Stimulated activated CD8-positive, alpha-beta memory T cell treated with anti-CD3 and anti-CD28 coated beads, Interleukin-7, amount 100 ng/mL, for 4 hours (primary cell): Measurements from ENCODE around the gene TCF12.
"Not testable (repeated sequence)": the region's sequence is repeated elsewhere in the genome, so short reads cannot be mapped to it uniquely, and the experiment has no call there.

Experiments used
- DNase-seq, 2 donors: peaks; one replicate each; pipeline ENCODE4 v3.0.0-alpha.2; 2020; ENCODE audit warnings: low read depth in 2 of 2

The TCF12 gene

GRCh38 chr15:56978898-56979662 is 60.6 kb downstream of the TCF12 start:
- DNase-seq, result no peak

- no peak for DNase-seq
Measured at GRCh38 chr15:56980473-56980872, 62.0 kb downstream of the TCF12 start.

GRCh38 chr15:56981160-56981559 is 62.7 kb downstream of the TCF12 start:
- no peak for DNase-seq

- no peak for DNase-seq
Measured at GRCh38 chr15:56982987-56983386, 64.5 kb downstream of the TCF12 start.

GRCh38 chr15:56984681-56985481 is 66.4 kb downstream of the TCF12 start:
- DNase-seq, result no peak

GRCh38 chr15:56985856-56986255 is 67.4 kb downstream of the TCF12 start:
- no peak for DNase-seq

- DNase-seq, result no peak
Measured at GRCh38 chr15:56987286-56987685, 68.8 kb downstream of the TCF12 start.

- no peak for DNase-seq
Measured at GRCh38 chr15:56988219-56988618, 69.8 kb downstream of the TCF12 start.

- no peak for DNase-seq
Measured at GRCh38 chr15:56989411-56989924, 71.0 kb downstream of the TCF12 start.

GRCh38 chr15:56991017-56991416 is 72.6 kb downstream of the TCF12 start:
- no peak for DNase-seq

- DNase-seq, result no peak
Measured at GRCh38 chr15:56992725-56993124, 74.3 kb downstream of the TCF12 start.

- no peak for DNase-seq
Measured at GRCh38 chr15:56994280-56994679, 75.8 kb downstream of the TCF12 start.

GRCh38 chr15:56996093-56996492 is 77.6 kb downstream of the TCF12 start:
- DNase-seq, result no peak

- DNase-seq, result no peak
Measured at GRCh38 chr15:56996746-56997470, 78.5 kb downstream of the TCF12 start.

- no peak for DNase-seq
Measured at GRCh38 chr15:57003418-57003817, 85.0 kb downstream of the TCF12 start.

- DNase-seq, result no peak
Measured at GRCh38 chr15:57005244-57005643, 86.8 kb downstream of the TCF12 start.

- not testable (repeated sequence) for DNase-seq
Measured at GRCh38 chr15:57007797-57008196, 89.4 kb downstream of the TCF12 start.

GRCh38 chr15:57010724-57011123 is 92.3 kb downstream of the TCF12 start:
- DNase-seq, result no peak

- DNase-seq, result no peak
Measured at GRCh38 chr15:57012556-57012955, 94.1 kb downstream of the TCF12 start.

- DNase-seq, result not testable (repeated sequence)
Measured at GRCh38 chr15:57014896-57015295, 96.5 kb downstream of the TCF12 start.

- DNase-seq, result no peak
Measured at GRCh38 chr15:57015360-57015759, 96.9 kb downstream of the TCF12 start.

- DNase-seq, result no peak
Measured at GRCh38 chr15:57015897-57016296, 97.5 kb downstream of the TCF12 start.
